CD14-positive monocyte (primary cell): ENCODE data around the gene STXBP4. TPM values are rescaled to one million over a fixed set of nuclear protein-coding genes. Genes with fewer than 3 reads are reported as not detected.
A peak's percentile ranks its signal among the peaks of the same experiment; 100 is the strongest.

Source experiments
- DNase-seq, 3 donors: peaks; one replicate each; pipeline ENCODE4 v3.0.0-alpha.2; 2011 to 2022
- H2AFZ ChIP-seq: 2 replicates; pipeline ENCODE4 v1.6.0; 2012; ENCODE audit warnings: mild to moderate bottlenecking, low read depth, low read length, inconsistent platforms; ENCODE audit not compliant: insufficient read depth, poor library complexity, severe bottlenecking
- H3K27ac ChIP-seq, 2 donors: 1 replicate in 1 of 2; 2 replicates in 1 of 2; pipeline ENCODE4 v1.5.1; 2012 to 2013; ENCODE audit warnings: low read length in 2 of 2, control low read depth in 1 of 2, inconsistent platforms in 1 of 2, low read depth in 1 of 2, mild to moderate bottlenecking in 1 of 2
- H3K27me3 ChIP-seq, 2 donors: one replicate each; pipeline versions ENCODE4 v1.6.0 to v1.6.1; 2011 to 2013; ENCODE audit warnings: low read length in 2 of 2; ENCODE audit not compliant: control insufficient read depth in 2 of 2, insufficient read depth in 2 of 2
- H3K36me3 ChIP-seq, 2 donors: replicated peaks in 1 of 2; 1 replicate in 1 of 2; 2 replicates in 1 of 2; pipeline versions ENCODE4 v1.5.1 to v1.6.1; 2012 to 2013; ENCODE audit warnings: low read length in 2 of 2, control low read depth in 1 of 2, inconsistent platforms in 1 of 2, mild to moderate bottlenecking in 1 of 2; ENCODE audit not compliant: insufficient read depth in 2 of 2, control insufficient read depth in 1 of 2
- H3K4me1 ChIP-seq, 2 donors: 1 replicate in 1 of 2; 2 replicates in 1 of 2; pipeline versions ENCODE4 v1.5.1 to v1.6.1; 2012 to 2013; ENCODE audit warnings: low read length in 2 of 2, control low read depth in 1 of 2, inconsistent platforms in 1 of 2, mild to moderate bottlenecking in 1 of 2, moderate library complexity in 1 of 2; ENCODE audit not compliant: insufficient read depth in 2 of 2, control insufficient read depth in 1 of 2
- H3K4me2 ChIP-seq: replicated peaks from 2 replicates; pipeline ENCODE3; 2012; ENCODE audit warnings: low read length, moderate library complexity, mild to moderate bottlenecking; ENCODE audit not compliant: poor library complexity, severe bottlenecking; ENCODE audit errors: extremely low read depth
- H3K4me3 ChIP-seq, 3 experiments: fragments of 200-600 bp in 1 of 3; sonication (generic) in 1 of 3; replicated peaks in 1 of 3; 1 replicate in 2 of 3; 2 replicates in 1 of 3; pipeline ENCODE4 v1.5.1; 2011 to 2013; ENCODE audit warnings: low read length in 3 of 3, mild to moderate bottlenecking in 3 of 3, control low read depth in 2 of 3, low read depth in 2 of 3, inconsistent platforms in 1 of 3, moderate library complexity in 1 of 3
- H3K79me2 ChIP-seq: 2 replicates; pipeline ENCODE4 v1.6.0; 2012; ENCODE audit warnings: mild to moderate bottlenecking, control low read depth, inconsistent platforms, low read length, moderate library complexity; ENCODE audit not compliant: insufficient read depth
- H3K9ac ChIP-seq: 2 replicates; pipeline ENCODE4 v1.6.0; 2017; ENCODE audit warnings: low read length, mild to moderate bottlenecking; ENCODE audit not compliant: insufficient read depth, poor library complexity, severe bottlenecking
- H3K9me3 ChIP-seq, 2 donors: replicated peaks in 1 of 2; 1 replicate in 1 of 2; 2 replicates in 1 of 2; pipeline versions ENCODE4 v1.5.1 to v1.6.1; 2012 to 2013; ENCODE audit warnings: low read length in 2 of 2, control low read depth in 1 of 2; ENCODE audit not compliant: control insufficient read depth in 1 of 2, insufficient read depth in 1 of 2
- H4K20me1 ChIP-seq: 2 replicates; pipeline ENCODE4 v1.6.0; 2012; ENCODE audit warnings: mild to moderate bottlenecking, low read length, control low read depth, moderate library complexity; ENCODE audit not compliant: insufficient read depth
- H3K27ac Mint-ChIP-seq, 7 donors: one replicate each; pipeline ENCODE4 v1.8.0; 2020; ENCODE audit warnings: mild to moderate bottlenecking in 7 of 7, mixed read lengths in 7 of 7, moderate library complexity in 6 of 7, inconsistent platforms in 2 of 7
- H3K27me3 Mint-ChIP-seq, 3 donors: one replicate each; pipeline ENCODE4 v1.8.0; 2021 to 2022; ENCODE audit warnings: low read depth in 3 of 3, mild to moderate bottlenecking in 3 of 3, mixed read lengths in 3 of 3, moderate library complexity in 3 of 3, inconsistent platforms in 1 of 3
- H3K36me3 Mint-ChIP-seq, 2 donors: one replicate each; pipeline ENCODE4 v1.8.0; 2020; ENCODE audit warnings: mixed read lengths in 2 of 2, inconsistent platforms in 1 of 2, mild to moderate bottlenecking in 1 of 2
- H3K4me1 Mint-ChIP-seq: one replicate; pipeline ENCODE4 v1.8.0; 2020; ENCODE audit warnings: mild to moderate bottlenecking, mixed read lengths
- H3K4me3 Mint-ChIP-seq, 2 donors: one replicate each; pipeline ENCODE4 v1.8.0; 2020; ENCODE audit warnings: mild to moderate bottlenecking in 2 of 2, mixed read lengths in 2 of 2, moderate library complexity in 1 of 2
- H3K9me3 Mint-ChIP-seq, 7 donors: one replicate each; pipeline ENCODE4 v1.8.0; 2020 to 2022; ENCODE audit warnings: mixed read lengths in 7 of 7, mild to moderate bottlenecking in 6 of 7, moderate library complexity in 6 of 7, inconsistent platforms in 2 of 7
- WGBS: methylation state at CpG from one replicate; pipeline ENCODE4 v1.1.5; 2013; ENCODE audit warnings: missing lambda C conversion rate; ENCODE audit not compliant: insufficient coverage; 5-methylcytosine and 5-hydroxymethylcytosine counted together
- intact Hi-C, 2 donors: fragments of 100-400 bp; cut with micrococcal nuclease; formaldehyde crosslinking; loops; one replicate each; pipeline versions ENCODE4 v1.15.0 to v1.15.1; 2023
- polyA plus RNA-seq, 3 donors: library from polyadenylated mRNA; depleted of rRNA in 1 of 3; unstranded in 2 of 3; stranded (reverse) in 1 of 3; fragments of 300-500 nt in 2 of 3; fragments of >200 nt in 1 of 3; fragmentation: Illumina TruSeq in 2 of 3; gene quantifications; 1 replicate in 2 of 3; 2 replicates in 1 of 3; pipeline ENCODE4 v1.2.3, GENCODE V29; 2012 to 2021
- TF ChIP-seq, protein P1 (sequence below): fragments of 200-600 bp; IDR thresholded peaks from one replicate; pipeline ENCODE4 v1.8.0; 2022; ENCODE audit warnings: antibody characterized with exemption, mild to moderate bottlenecking

STXBP4 gene
- polyA plus RNA-seq, 3 donors, result 0.27 to 1.8 (median 0.44) TPM

DNA sequence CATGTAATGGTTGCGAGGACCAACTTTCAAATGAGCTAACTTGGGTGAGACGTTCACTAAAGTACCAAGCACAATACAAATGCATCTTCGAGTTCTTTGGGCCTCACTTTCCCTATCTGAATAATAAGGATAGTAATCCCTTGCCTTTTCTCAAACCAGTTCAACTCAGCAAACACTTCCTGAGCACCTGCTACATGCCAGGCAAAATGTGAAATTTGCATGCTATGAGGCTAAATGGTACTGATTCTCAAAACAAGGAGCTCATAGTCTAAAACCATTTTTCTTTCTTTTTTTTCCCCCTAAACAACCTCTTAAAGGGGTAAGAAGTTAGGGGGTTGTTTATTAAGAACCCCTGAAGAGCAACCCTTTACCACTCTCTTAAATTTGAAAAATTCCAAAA, 194.8 kb downstream of the STXBP4 start:
- H3K27me3 Mint-ChIP-seq, result no peaks in the 10 kb centered on the region
- H3K4me3 Mint-ChIP-seq, result no peak overlapping the region
- TF ChIP-seq, protein P1, sequence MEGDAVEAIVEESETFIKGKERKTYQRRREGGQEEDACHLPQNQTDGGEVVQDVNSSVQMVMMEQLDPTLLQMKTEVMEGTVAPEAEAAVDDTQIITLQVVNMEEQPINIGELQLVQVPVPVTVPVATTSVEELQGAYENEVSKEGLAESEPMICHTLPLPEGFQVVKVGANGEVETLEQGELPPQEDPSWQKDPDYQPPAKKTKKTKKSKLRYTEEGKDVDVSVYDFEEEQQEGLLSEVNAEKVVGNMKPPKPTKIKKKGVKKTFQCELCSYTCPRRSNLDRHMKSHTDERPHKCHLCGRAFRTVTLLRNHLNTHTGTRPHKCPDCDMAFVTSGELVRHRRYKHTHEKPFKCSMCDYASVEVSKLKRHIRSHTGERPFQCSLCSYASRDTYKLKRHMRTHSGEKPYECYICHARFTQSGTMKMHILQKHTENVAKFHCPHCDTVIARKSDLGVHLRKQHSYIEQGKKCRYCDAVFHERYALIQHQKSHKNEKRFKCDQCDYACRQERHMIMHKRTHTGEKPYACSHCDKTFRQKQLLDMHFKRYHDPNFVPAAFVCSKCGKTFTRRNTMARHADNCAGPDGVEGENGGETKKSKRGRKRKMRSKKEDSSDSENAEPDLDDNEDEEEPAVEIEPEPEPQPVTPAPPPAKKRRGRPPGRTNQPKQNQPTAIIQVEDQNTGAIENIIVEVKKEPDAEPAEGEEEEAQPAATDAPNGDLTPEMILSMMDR, result no peak
- no peak overlapping the region for H3K9ac ChIP-seq
- H3K27ac Mint-ChIP-seq, result no peak overlapping the region
- no peaks in the 10 kb centered on the region for H3K36me3 ChIP-seq
- H3K4me2 ChIP-seq, result no peak overlapping the region
- H3K27ac ChIP-seq, result no peak overlapping the region
- no peak overlapping the region for H2AFZ ChIP-seq
- no peaks in the 10 kb centered on the region for H3K4me1 Mint-ChIP-seq
- no peak for DNase-seq
- H3K4me1 ChIP-seq, result no peaks in the 10 kb centered on the region
- H3K36me3 Mint-ChIP-seq, result peaks cover 0 to 1% of the 10 kb centered on the region in 2 donors
- no peak overlapping the region for H3K4me3 ChIP-seq
- no peaks in the 10 kb centered on the region for H3K9me3 ChIP-seq
- H3K27me3 ChIP-seq, result no peaks in the 10 kb centered on the region
- intact Hi-C loops, result no loop called here
- no peaks in the 10 kb centered on the region for H4K20me1 ChIP-seq
- WGBS, result 90% methylated on average over 2 of the region's 3 CpGs
- no peaks in the 10 kb centered on the region for H3K9me3 Mint-ChIP-seq
- H3K79me2 ChIP-seq, result no peaks in the 10 kb centered on the region

DNA sequence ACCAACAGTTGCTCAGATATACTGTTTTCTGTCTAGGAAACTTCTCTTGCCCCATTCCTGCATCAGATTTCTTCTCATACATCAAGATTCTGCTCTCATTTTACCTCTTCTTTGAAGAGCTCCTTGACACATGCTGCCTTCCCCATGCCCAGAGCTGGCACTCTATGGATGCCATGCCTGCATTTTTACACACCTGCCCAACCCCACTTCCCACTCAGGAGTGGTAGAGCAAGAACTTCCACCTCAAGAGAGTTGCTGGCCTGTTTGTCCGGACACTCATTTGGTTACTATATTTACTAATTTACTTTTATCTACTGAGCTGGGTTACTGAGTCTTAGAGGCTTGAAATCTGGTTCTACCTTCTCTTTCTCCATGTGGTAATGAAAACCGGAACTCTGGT, 197.9 kb downstream of the STXBP4 start:
- Histone ChIP-seq H3K27ac (no peak overlapping the region), H3K9me3 (no peaks in the 10 kb centered on the region), H3K4me1 (no peaks in the 10 kb centered on the region), H4K20me1 (no peaks in the 10 kb centered on the region), H3K4me3 (no peak overlapping the region), H3K36me3 (no peaks in the 10 kb centered on the region), H3K4me2 (no peak overlapping the region), H3K27me3 (no peaks in the 10 kb centered on the region), H3K9ac (no peak overlapping the region), H2AFZ (no peak overlapping the region), H3K79me2 (no peaks in the 10 kb centered on the region)
- H3K4me3 Mint-ChIP-seq, result no peak overlapping the region
- peaks cover 0 to 1% (median 0%) of the 10 kb centered on the region in 7 donors for H3K9me3 Mint-ChIP-seq
- H3K27me3 Mint-ChIP-seq, result no peaks in the 10 kb centered on the region
- no CpG with 5 or more reads among the region's 2 CpGs for WGBS
- H3K27ac Mint-ChIP-seq, result peak overlapping the region in 2 of 7 donors; percentile 12 to 62
- intact Hi-C loops, result no loop called here
- DNase-seq, result no peak
- no peaks in the 10 kb centered on the region for H3K4me1 Mint-ChIP-seq
- H3K36me3 Mint-ChIP-seq, result no peaks in the 10 kb centered on the region
- TF ChIP-seq, protein P1, result no peak
